ENCODE measurements around the gene CCDC89.
"Not testable (repeated sequence)": the region's sequence is repeated elsewhere in the genome, so short reads cannot be mapped to it uniquely, and the experiment has no call there.

Gene CCDC89

DNA sequence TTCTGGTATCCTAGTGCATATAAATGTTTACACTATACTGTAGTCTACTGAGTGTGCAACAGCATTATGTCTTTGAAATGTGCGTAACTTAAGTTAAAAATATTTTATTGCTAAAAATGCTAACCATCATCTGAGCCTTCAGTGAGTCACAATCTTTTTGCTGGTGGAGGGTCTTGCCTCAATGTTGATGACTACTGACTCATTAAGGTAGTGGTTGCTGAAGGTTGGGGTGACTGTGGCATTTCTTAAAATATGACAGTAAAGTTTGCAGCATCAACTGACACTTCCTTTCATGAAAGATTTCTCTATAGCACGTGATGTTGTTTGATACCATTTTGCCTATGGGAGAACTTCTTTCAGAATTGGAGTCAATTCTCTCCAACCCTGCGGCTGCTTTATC is 12.6 kb downstream of the CCDC89 start:
- no peak overlapping the region for H3K4me3 ChIP-seq (ENCODE audit: low read depth, low read length, poor library complexity, severe bottlenecking)
- no peaks in the 10 kb centered on the region for H3K9me2 ChIP-seq (ENCODE audit: low read depth, low read length)
- H3K4me1 ChIP-seq (ENCODE audit: insufficient read depth, low read length, severe bottlenecking), result no peaks in the 10 kb centered on the region
- no peaks in the 10 kb centered on the region for H3K27me3 ChIP-seq (ENCODE audit: insufficient read depth, low read length)
- H3K9me3 ChIP-seq (ENCODE audit: low read length), result 0 out of 2 replicates have a peak, but pooled peaks cover 6% of the 10 kb centered on the region
- H3K36me3 ChIP-seq (ENCODE audit: insufficient read depth, low read length), result no peaks in the 10 kb centered on the region
- H4K20me1 ChIP-seq (ENCODE audit: insufficient read depth, low read length), result no peaks in the 10 kb centered on the region
- no peak overlapping the region for H3K4me2 ChIP-seq (ENCODE audit: low read length)
- no peaks in the 10 kb centered on the region for H3K79me2 ChIP-seq (ENCODE audit: insufficient read depth, low read length)
- TF ChIP-seq EZH2 (IDR thresholded peaks at IDR 0.05; ENCODE audit: borderline replicate concordance, low read length), result no peak
- TF ChIP-seq, protein P1, sequence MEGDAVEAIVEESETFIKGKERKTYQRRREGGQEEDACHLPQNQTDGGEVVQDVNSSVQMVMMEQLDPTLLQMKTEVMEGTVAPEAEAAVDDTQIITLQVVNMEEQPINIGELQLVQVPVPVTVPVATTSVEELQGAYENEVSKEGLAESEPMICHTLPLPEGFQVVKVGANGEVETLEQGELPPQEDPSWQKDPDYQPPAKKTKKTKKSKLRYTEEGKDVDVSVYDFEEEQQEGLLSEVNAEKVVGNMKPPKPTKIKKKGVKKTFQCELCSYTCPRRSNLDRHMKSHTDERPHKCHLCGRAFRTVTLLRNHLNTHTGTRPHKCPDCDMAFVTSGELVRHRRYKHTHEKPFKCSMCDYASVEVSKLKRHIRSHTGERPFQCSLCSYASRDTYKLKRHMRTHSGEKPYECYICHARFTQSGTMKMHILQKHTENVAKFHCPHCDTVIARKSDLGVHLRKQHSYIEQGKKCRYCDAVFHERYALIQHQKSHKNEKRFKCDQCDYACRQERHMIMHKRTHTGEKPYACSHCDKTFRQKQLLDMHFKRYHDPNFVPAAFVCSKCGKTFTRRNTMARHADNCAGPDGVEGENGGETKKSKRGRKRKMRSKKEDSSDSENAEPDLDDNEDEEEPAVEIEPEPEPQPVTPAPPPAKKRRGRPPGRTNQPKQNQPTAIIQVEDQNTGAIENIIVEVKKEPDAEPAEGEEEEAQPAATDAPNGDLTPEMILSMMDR (IDR thresholded peaks at IDR 0.05; ENCODE audit: low read length), result no peak
- H3K27ac ChIP-seq (ENCODE audit: low read depth, low read length, poor library complexity, severe bottlenecking), result no peak overlapping the region
- H2AFZ ChIP-seq (ENCODE audit: low read length), result no peak overlapping the region
- no peaks in the 10 kb centered on the region for H3F3A ChIP-seq (ENCODE audit: insufficient read depth, low read length)
- no peak overlapping the region for H3K9ac ChIP-seq (ENCODE audit: low read length)

DNA sequence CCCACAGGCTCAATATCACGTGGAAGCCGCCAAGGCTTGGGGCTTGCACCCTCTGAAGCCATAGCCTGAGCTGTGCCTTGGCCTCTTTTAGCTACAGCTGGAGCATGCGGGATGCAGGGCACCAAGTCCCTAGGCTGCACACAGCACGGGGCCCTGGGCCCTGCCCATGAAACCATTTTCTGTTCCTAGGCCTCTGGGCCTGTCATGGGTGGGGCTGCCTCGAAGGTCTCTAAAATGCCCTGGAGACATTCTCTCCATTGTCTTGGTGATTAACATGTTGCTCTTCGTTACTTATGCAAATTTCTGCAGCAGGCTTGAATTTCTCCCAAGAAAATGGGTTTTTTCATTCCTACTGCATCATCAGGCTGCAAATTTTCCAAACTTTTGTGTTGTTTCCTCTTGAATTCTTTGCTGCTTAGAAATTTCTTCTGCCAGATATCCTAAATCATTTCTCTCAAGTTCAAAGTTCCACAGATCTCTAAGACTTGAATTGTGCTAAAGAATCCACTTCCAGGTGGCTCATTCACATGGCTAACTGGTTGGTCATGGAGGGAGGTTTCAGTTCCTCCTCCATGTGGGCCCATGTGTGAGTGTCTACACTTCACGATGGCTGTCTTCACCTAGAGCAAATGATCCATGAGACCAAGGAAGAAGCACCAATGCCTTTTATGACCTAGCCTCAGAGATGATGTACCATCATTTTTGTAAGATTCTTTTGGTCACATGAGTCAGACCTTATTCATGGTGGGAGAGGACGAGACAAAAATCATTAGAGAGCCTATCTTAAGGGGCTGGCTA is 13.7 kb downstream of the CCDC89 start:
- no peaks in the 10 kb centered on the region for H3K79me2 ChIP-seq (ENCODE audit: insufficient read depth, low read length)
- H3F3A ChIP-seq (ENCODE audit: insufficient read depth, low read length), result no peaks in the 10 kb centered on the region
- no peak overlapping the region for H3K9ac ChIP-seq (ENCODE audit: low read length)
- H3K4me2 ChIP-seq (ENCODE audit: low read length), result no peak overlapping the region
- H3K9me2 ChIP-seq (ENCODE audit: low read depth, low read length), result no peaks in the 10 kb centered on the region
- TF ChIP-seq, protein P1 (IDR thresholded peaks at IDR 0.05; ENCODE audit: low read length), result no peak
- TF ChIP-seq EZH2 (IDR thresholded peaks at IDR 0.05; ENCODE audit: borderline replicate concordance, low read length), result no peak
- H3K36me3 ChIP-seq (ENCODE audit: insufficient read depth, low read length), result no peaks in the 10 kb centered on the region
- no peak overlapping the region for H3K4me3 ChIP-seq (ENCODE audit: low read depth, low read length, poor library complexity, severe bottlenecking)
- no peak overlapping the region for H3K27ac ChIP-seq (ENCODE audit: low read depth, low read length, poor library complexity, severe bottlenecking)
- no peaks in the 10 kb centered on the region for H3K27me3 ChIP-seq (ENCODE audit: insufficient read depth, low read length)
- no peak overlapping the region for H2AFZ ChIP-seq (ENCODE audit: low read length)
- H4K20me1 ChIP-seq (ENCODE audit: insufficient read depth, low read length), result no peaks in the 10 kb centered on the region
- H3K4me1 ChIP-seq (ENCODE audit: insufficient read depth, low read length, severe bottlenecking), result no peaks in the 10 kb centered on the region
- 0 out of 2 replicates have a peak, but pooled peaks cover 6% of the 10 kb centered on the region for H3K9me3 ChIP-seq (ENCODE audit: low read length)

DNA sequence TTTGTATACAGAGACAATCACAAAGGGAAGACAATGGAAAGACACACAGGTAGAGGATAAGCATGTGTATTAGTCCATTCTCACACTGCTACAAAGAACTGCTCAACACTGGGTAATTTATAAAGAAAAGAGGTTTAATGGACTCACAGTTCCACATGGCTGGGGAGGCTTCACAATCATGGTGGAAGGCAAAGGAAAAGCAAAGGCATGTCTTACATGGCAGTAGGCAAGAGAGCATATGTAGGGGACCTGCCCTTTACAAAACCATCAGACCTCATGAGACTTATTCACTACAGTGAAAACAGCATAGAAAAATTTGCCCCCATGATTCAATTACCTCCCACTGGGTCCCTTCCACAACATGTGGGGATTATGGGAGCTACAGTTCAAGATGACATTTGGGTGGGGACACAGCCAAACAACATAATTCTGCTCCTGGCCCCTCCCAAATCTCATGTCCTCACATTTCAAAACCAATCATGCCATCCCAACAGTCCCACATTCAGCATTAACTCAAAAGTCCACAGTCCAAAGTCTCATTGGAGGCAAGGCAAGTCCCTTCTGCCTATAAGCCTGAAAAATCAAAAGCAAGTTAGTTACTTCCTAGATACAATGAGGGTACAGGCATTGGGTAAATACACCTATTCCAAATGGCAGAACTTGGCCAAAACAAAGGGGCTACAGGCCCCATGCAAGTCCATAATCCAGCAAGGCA is 14.9 kb downstream of the CCDC89 start:
- not testable (repeated sequence) for H3F3A ChIP-seq (ENCODE audit: insufficient read depth, low read length); H3K36me3 ChIP-seq (ENCODE audit: insufficient read depth, low read length); H3K9me2 ChIP-seq (ENCODE audit: low read depth, low read length); H3K9ac ChIP-seq (ENCODE audit: low read length); H3K4me3 ChIP-seq (ENCODE audit: low read depth, low read length, poor library complexity, severe bottlenecking); H2AFZ ChIP-seq (ENCODE audit: low read length); H3K4me1 ChIP-seq (ENCODE audit: insufficient read depth, low read length, severe bottlenecking); H3K27ac ChIP-seq (ENCODE audit: low read depth, low read length, poor library complexity, severe bottlenecking); H3K4me2 ChIP-seq (ENCODE audit: low read length); H4K20me1 ChIP-seq (ENCODE audit: insufficient read depth, low read length); H3K27me3 ChIP-seq (ENCODE audit: insufficient read depth, low read length); H3K79me2 ChIP-seq (ENCODE audit: insufficient read depth, low read length); H3K9me3 ChIP-seq (ENCODE audit: low read length)
